ENCODE data around the gene FXYD3. TPM values are rescaled to one million over a fixed set of nuclear protein-coding genes. Genes with fewer than 3 reads are reported as not detected.
A peak's percentile ranks its signal among the peaks of the same experiment; 100 is the strongest.

FXYD3 gene
- total RNA-seq, 1 donor from 2014 or later: not detected

- H3K4me3 Mint-ChIP-seq: no peak overlapping the region
- POLR2A ChIA-PET: interaction anchor here (0.9 kb wide), 1 partner anchor 10 kb away, joined by 3 read pairs; no protein-coding TSS in a partner anchor
- no peaks in the 10 kb centered on the region for H3K9me3 Mint-ChIP-seq
- H3K27ac Mint-ChIP-seq: no peak overlapping the region
- ATAC-seq (ENCODE audit: low read depth) (no peak), DNase-seq (no peak)
- no peak for TF ChIP-seq CTCF (IDR thresholded peaks at IDR 0.05)
- peaks cover 15% of the 10 kb centered on the region for H3K4me1 Mint-ChIP-seq
- intact Hi-C loops (cut with micrococcal nuclease): no loop called here
- no peaks in the 10 kb centered on the region for H3K36me3 Mint-ChIP-seq (ENCODE audit: low read depth)
- H3K27me3 Mint-ChIP-seq: no peaks in the 10 kb centered on the region
- CTCF ChIA-PET: interaction anchor here (1.1 to 3.6 kb wide), 2 partner anchors 18 to 67 kb away, joined by 3 to 31 read pairs; no protein-coding TSS in a partner anchor
Measured at GRCh38 chr19:35133826-35134225, 18.2 kb downstream of the FXYD3 start.

- POLR2A ChIA-PET: interaction anchor here (0.6 to 1.2 kb wide), 2 partner anchors 10 to 322 kb away, joined by 3 to 6 read pairs; no protein-coding TSS in a partner anchor
- no peak for TF ChIP-seq CTCF (IDR thresholded peaks at IDR 0.05)
- intact Hi-C loops (cut with micrococcal nuclease): loop anchor here (1.0 kb wide), 4 partner anchors 20 to 161 kb away; no protein-coding TSS in a partner anchor
- H3K27me3 Mint-ChIP-seq: no peaks in the 10 kb centered on the region
- H3K9me3 Mint-ChIP-seq: no peaks in the 10 kb centered on the region
- DNase-seq: no peak
- no peaks in the 10 kb centered on the region for H3K36me3 Mint-ChIP-seq (ENCODE audit: low read depth)
- peaks cover 15% of the 10 kb centered on the region for H3K4me1 Mint-ChIP-seq
- CTCF ChIA-PET: interaction anchor here (0.8 to 3.6 kb wide), 6 partner anchors 17 to 81 kb away, joined by 3 to 31 read pairs (median 4); no protein-coding TSS in a partner anchor
- no peak within 1 kb of the TSS for H3K4me3 Mint-ChIP-seq
- H3K27ac Mint-ChIP-seq: no peak within 1 kb of the TSS
- ATAC-seq (ENCODE audit: low read depth): no peak
Measured at GRCh38 chr19:35134601-35135242, 19.1 kb downstream of the FXYD3 start, which contains the start of gene LGI4. Gene LGI4 (minus strand): TSS chr19:35135059. CDS start chr19:35134680, 379 bp downstream.

- peak; percentile 63 for DNase-seq
- CTCF ChIA-PET: interaction anchor here (0.7 to 3.6 kb wide), 10 partner anchors 8 to 81 kb away, joined by 3 to 31 read pairs (median 4); no protein-coding TSS in a partner anchor
- Mint-ChIP-seq H3K36me3 (ENCODE audit: low read depth) (no peaks in the 10 kb centered on the region), H3K27ac (no peak overlapping the region), H3K4me1 (peaks cover 15% of the 10 kb centered on the region), H3K4me3 (no peak overlapping the region), H3K27me3 (no peaks in the 10 kb centered on the region), H3K9me3 (no peaks in the 10 kb centered on the region)
- peak; percentile 75 for TF ChIP-seq CTCF (IDR thresholded peaks at IDR 0.05)
- peak; percentile 90 for ATAC-seq (ENCODE audit: low read depth)
- intact Hi-C loops (cut with micrococcal nuclease): loop anchor here (1.0 kb wide), 4 partner anchors 21 to 162 kb away; no protein-coding TSS in a partner anchor
- POLR2A ChIA-PET: interaction anchor here (0.6 to 1.2 kb wide), 5 partner anchors 11 to 322 kb away, joined by 3 to 6 read pairs (median 3); no protein-coding TSS in a partner anchor
Measured at GRCh38 chr19:35135389-35135909, 19.8 kb downstream of the FXYD3 start.

GRCh38 chr19:35136231-35136630 is 20.6 kb downstream of the FXYD3 start:
- H3K27me3 Mint-ChIP-seq: no peaks in the 10 kb centered on the region
- intact Hi-C loops (cut with micrococcal nuclease): no loop called here
- no peak overlapping the region for H3K27ac Mint-ChIP-seq
- no peak for TF ChIP-seq CTCF (IDR thresholded peaks at IDR 0.05)
- H3K4me3 Mint-ChIP-seq: no peak overlapping the region
- no peaks in the 10 kb centered on the region for H3K9me3 Mint-ChIP-seq
- CTCF ChIA-PET: interaction anchor here (0.7 to 3.6 kb wide), 10 partner anchors 9 to 98 kb away, joined by 3 to 31 read pairs (median 4); no protein-coding TSS in a partner anchor
- ATAC-seq (ENCODE audit: low read depth): no peak
- DNase-seq: no peak
- peaks cover 21% of the 10 kb centered on the region for H3K4me1 Mint-ChIP-seq
- POLR2A ChIA-PET: interaction anchor here (0.6 to 1.8 kb wide), 5 partner anchors 12 to 79 kb away, joined by 3 to 6 read pairs (median 4); partner anchors contain the start of gene FXYD5
- H3K36me3 Mint-ChIP-seq (ENCODE audit: low read depth): no peaks in the 10 kb centered on the region
